ENCODE measurements around the gene CGNL1. TPM values are rescaled to one million over a fixed set of nuclear protein-coding genes. Genes with fewer than 3 reads are reported as not detected.

Gene CGNL1
- total RNA-seq, 1 experiment from 2014 or later = 3.3 TPM

DNA sequence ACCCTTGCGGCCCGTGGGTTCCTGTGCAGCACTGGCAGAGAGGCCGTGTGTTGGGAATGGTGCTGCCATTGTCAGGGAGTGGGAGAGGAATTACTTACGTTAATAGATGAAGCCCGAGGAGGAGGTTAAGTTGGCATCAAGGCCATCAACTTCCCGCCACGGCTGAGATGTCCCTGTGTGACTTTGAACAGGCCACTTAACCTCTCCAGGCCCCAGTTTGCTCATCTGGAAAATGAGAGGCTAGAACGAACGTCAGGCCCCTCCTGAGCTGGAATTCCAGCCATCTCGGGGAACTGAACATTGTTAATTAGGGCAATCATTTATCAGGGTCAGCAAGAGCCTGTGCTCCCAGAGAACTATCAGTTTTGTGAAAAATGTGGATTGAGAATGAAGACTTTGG is 124.0 kb downstream of the CGNL1 start:
- TF ChIP-seq, protein P1, sequence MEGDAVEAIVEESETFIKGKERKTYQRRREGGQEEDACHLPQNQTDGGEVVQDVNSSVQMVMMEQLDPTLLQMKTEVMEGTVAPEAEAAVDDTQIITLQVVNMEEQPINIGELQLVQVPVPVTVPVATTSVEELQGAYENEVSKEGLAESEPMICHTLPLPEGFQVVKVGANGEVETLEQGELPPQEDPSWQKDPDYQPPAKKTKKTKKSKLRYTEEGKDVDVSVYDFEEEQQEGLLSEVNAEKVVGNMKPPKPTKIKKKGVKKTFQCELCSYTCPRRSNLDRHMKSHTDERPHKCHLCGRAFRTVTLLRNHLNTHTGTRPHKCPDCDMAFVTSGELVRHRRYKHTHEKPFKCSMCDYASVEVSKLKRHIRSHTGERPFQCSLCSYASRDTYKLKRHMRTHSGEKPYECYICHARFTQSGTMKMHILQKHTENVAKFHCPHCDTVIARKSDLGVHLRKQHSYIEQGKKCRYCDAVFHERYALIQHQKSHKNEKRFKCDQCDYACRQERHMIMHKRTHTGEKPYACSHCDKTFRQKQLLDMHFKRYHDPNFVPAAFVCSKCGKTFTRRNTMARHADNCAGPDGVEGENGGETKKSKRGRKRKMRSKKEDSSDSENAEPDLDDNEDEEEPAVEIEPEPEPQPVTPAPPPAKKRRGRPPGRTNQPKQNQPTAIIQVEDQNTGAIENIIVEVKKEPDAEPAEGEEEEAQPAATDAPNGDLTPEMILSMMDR (IDR thresholded peaks at IDR 0.05; ENCODE audit: unreplicated experiment) = no peak
- H3K9me3 Mint-ChIP-seq (ENCODE audit: low read depth, unreplicated experiment) = no peaks in the 10 kb centered on the region
- CTCF ChIA-PET = no interaction called here
- intact Hi-C loops (cut with micrococcal nuclease; ENCODE audit: unreplicated experiment) = no loop called here
- H3K4me3 Mint-ChIP-seq (ENCODE audit: low read depth, unreplicated experiment) = no peak overlapping the region
- H3K27ac Mint-ChIP-seq (ENCODE audit: unreplicated experiment) = no peak overlapping the region
- peaks cover 91% of the 10 kb centered on the region for H3K4me1 Mint-ChIP-seq (ENCODE audit: low read depth, unreplicated experiment)
- peaks cover 5% of the 10 kb centered on the region for H3K36me3 Mint-ChIP-seq (ENCODE audit: insufficient read depth, unreplicated experiment)
- BruUV-seq (replicated peaks) = no TSS peak
- no peaks in the 10 kb centered on the region for H3K27me3 Mint-ChIP-seq (ENCODE audit: unreplicated experiment)
- no peak for DNase-seq

DNA sequence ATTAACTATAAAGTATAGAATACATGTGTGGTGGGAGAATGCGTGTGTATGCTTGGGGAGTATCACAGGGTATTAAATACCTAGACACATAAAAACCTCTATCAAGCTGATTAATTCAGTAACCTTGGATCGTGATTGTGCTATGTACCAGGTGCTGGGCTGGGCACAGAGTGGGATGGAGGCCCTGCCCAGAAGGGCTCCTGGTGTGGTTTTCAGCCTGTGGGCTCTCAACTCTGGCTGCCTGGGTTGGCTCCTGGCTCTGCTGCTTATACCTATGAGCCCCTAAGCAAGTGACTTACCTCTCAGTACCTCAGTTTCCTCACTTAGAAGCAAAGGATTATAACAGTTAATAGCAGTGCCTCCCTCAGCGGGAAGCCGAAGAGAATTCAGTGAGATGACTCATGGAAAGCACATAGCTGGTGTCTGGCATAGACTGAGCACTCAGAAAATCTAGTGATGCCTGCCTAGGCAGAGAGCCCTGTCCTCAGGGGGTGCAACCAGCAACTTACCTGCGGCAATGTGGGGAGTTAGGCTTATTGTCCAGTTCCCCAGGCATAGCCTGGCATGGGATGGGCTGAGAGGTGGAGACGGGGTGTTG is 124.8 kb downstream of the CGNL1 start:
- Mint-ChIP-seq H3K36me3 (ENCODE audit: insufficient read depth, unreplicated experiment) (peaks cover 11% of the 10 kb centered on the region), H3K27ac (ENCODE audit: unreplicated experiment) (peak overlapping the region; percentile 0), H3K4me3 (ENCODE audit: low read depth, unreplicated experiment) (no peak overlapping the region), H3K9me3 (ENCODE audit: low read depth, unreplicated experiment) (no peaks in the 10 kb centered on the region), H3K4me1 (ENCODE audit: low read depth, unreplicated experiment) (peaks cover 92% of the 10 kb centered on the region), H3K27me3 (ENCODE audit: unreplicated experiment) (no peaks in the 10 kb centered on the region)
- intact Hi-C loops (cut with micrococcal nuclease; ENCODE audit: unreplicated experiment) = no loop called here
- no peak for DNase-seq
- CTCF ChIA-PET = no interaction called here
- BruUV-seq (replicated peaks) = no TSS peak
- TF ChIP-seq, protein P1 (IDR thresholded peaks at IDR 0.05; ENCODE audit: unreplicated experiment) = no peak

DNA sequence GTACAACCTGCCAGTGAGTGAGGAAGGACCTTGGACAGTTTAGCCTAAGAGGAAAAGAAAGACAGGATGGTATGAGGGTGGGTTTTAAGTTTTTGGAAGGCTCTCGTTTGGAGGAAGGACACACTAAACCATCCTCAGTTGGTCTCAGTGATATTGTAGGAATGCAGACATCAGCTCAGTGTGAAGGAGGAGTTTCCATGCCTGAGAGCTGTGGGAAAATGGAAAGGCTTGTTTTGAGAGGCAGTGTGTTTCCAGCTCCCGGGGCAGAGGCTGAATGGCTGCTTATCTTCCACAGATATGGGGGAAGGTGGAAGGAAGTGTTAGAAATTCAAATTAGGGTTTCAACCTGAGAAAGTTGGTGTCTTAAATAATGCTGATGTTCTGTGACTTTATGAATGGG is 125.8 kb downstream of the CGNL1 start:
- TF ChIP-seq, protein P1 (IDR thresholded peaks at IDR 0.05; ENCODE audit: unreplicated experiment) = no peak
- BruUV-seq (replicated peaks) = no TSS peak
- Mint-ChIP-seq H3K4me3 (ENCODE audit: low read depth, unreplicated experiment) (no peak overlapping the region), H3K36me3 (ENCODE audit: insufficient read depth, unreplicated experiment) (peaks cover 14% of the 10 kb centered on the region), H3K9me3 (ENCODE audit: low read depth, unreplicated experiment) (no peaks in the 10 kb centered on the region), H3K27ac (ENCODE audit: unreplicated experiment) (no peak overlapping the region), H3K4me1 (ENCODE audit: low read depth, unreplicated experiment) (peaks cover 92% of the 10 kb centered on the region), H3K27me3 (ENCODE audit: unreplicated experiment) (no peaks in the 10 kb centered on the region)
- DNase-seq = no peak
- CTCF ChIA-PET = no interaction called here
- intact Hi-C loops (cut with micrococcal nuclease; ENCODE audit: unreplicated experiment) = no loop called here

DNA sequence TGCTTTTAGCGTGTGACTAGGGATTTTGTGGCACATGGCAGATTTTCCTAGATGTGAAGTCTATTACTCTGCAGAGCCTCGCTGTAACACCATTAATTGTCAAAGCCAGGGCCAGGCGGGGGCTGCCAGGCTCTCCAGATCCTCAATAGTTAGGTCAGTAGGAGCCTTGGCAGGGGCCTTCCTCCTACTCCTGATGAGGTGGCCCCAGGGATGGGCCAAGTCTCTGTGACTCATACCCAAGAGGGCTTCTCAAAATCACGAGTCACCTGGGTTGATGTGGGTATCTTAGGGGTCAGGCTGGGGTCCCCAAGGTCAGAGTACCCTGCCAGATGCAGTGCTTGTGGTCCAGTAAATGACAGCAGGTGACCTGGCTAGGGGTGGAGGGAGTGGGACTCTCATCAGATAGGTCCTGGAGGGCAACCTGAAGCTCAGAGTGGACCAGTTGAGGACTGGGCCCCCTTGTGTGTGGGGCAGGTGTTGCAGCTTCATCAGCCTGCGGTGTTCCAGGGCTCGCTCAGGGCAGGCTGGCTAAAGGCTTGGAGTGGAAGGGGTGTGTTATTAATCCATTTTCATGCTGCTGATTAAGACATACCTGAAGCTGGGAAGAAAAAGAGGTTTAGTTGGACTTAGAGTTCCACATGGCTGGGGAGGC is 126.9 kb downstream of the CGNL1 start:
- peak; percentile 30 for DNase-seq
- intact Hi-C loops (cut with micrococcal nuclease; ENCODE audit: unreplicated experiment) = no loop called here
- H3K4me3 Mint-ChIP-seq (ENCODE audit: low read depth, unreplicated experiment) = no peak overlapping the region
- peaks cover 14% of the 10 kb centered on the region for H3K36me3 Mint-ChIP-seq (ENCODE audit: insufficient read depth, unreplicated experiment)
- no TSS peak for BruUV-seq (replicated peaks)
- TF ChIP-seq, protein P1 (IDR thresholded peaks at IDR 0.05; ENCODE audit: unreplicated experiment) = no peak
- no peaks in the 10 kb centered on the region for H3K9me3 Mint-ChIP-seq (ENCODE audit: low read depth, unreplicated experiment)
- CTCF ChIA-PET = interaction anchor here (1.2 to 1.6 kb wide), 3 partner anchors 24 to 162 kb away, joined by 4 to 6 read pairs (median 5); no protein-coding TSS in a partner anchor
- peak overlapping the region; percentile 59 for H3K27ac Mint-ChIP-seq (ENCODE audit: unreplicated experiment)
- peaks cover 87% of the 10 kb centered on the region for H3K4me1 Mint-ChIP-seq (ENCODE audit: low read depth, unreplicated experiment)
- no peaks in the 10 kb centered on the region for H3K27me3 Mint-ChIP-seq (ENCODE audit: unreplicated experiment)
